ENCODE data around the gene KLHL26.
"Not testable (repeated sequence)": the region's sequence is repeated elsewhere in the genome, so short reads cannot be mapped to it uniquely, and the experiment has no call there.

Gene KLHL26

GRCh38 chr19:18668252-18668631 is 31.4 kb downstream of the KLHL26 start:
- no peak for DNase-seq

- DNase-seq = no peak
These were observed 32.1 kb downstream of the KLHL26 start for GRCh38 chr19:18668744-18669523.

- DNase-seq = no peak
These were observed 32.6 kb downstream of the KLHL26 start for GRCh38 chr19:18669524-18669817.

GRCh38 chr19:18669883-18670282 is 33.1 kb downstream of the KLHL26 start:
- DNase-seq = no peak

GRCh38 chr19:18670312-18670711 is 33.5 kb downstream of the KLHL26 start:
- no peak for DNase-seq

GRCh38 chr19:18671303-18672043 is 34.6 kb downstream of the KLHL26 start:
- DNase-seq = no peak

GRCh38 chr19:18672044-18672451 is 35.2 kb downstream of the KLHL26 start:
- no peak for DNase-seq

- DNase-seq = no peak
These were observed 35.9 kb downstream of the KLHL26 start for GRCh38 chr19:18672606-18673337.

- no peak for DNase-seq
These were observed 37.8 kb downstream of the KLHL26 start for GRCh38 chr19:18674616-18675015.

- no peak for DNase-seq
These were observed 39.0 kb downstream of the KLHL26 start for GRCh38 chr19:18675779-18676178.

GRCh38 chr19:18676692-18677091 is 39.9 kb downstream of the KLHL26 start:
- DNase-seq = no peak

GRCh38 chr19:18677156-18677555 is 40.3 kb downstream of the KLHL26 start:
- DNase-seq = no peak

GRCh38 chr19:18680148-18680547 is 43.3 kb downstream of the KLHL26 start:
- DNase-seq = not testable (repeated sequence)

GRCh38 chr19:18682807-18683108 is 45.9 kb downstream of the KLHL26 start:
- no peak for DNase-seq

GRCh38 chr19:18683109-18683957 is 46.5 kb downstream of the KLHL26 start, which contains the start of gene CRTC1:
Gene CRTC1, plus strand, starts transcription at chr19:18683680. Its CDS starts 23 bp downstream, at chr19:18683703.
- peak; percentile 88 for DNase-seq

GRCh38 chr19:18683958-18684641 is 47.3 kb downstream of the KLHL26 start:
- DNase-seq = no peak

GRCh38 chr19:18684642-18684993 is 47.8 kb downstream of the KLHL26 start:
- no peak for DNase-seq

GRCh38 chr19:18685597-18686190 is 48.9 kb downstream of the KLHL26 start:
- DNase-seq = no peak

- no peak for DNase-seq
These were observed 51.1 kb downstream of the KLHL26 start for GRCh38 chr19:18687740-18688465.

GRCh38 chr19:18696023-18696422 is 59.2 kb downstream of the KLHL26 start:
- DNase-seq = no peak

GRCh38 chr19:18697680-18698079 is 60.9 kb downstream of the KLHL26 start:
- DNase-seq = no peak
